GM23338 (cell line): ENCODE data around the gene UBAC2. TPM values are rescaled to one million over a fixed set of nuclear protein-coding genes. Genes with fewer than 3 reads are reported as not detected.

Experiments
- ATAC-seq: fragments of 200-7000 bp; cut with Tn5 transposase; 3 replicates; pipeline ENCODE4 v1.9.1; 2020
- DNase-seq: peaks from one replicate; pipeline ENCODE4 v3.0.0-alpha.2; 2015; ENCODE audit warnings: low spot score
- H2AFZ ChIP-seq: fragments of 200-600 bp; sonication (generic); 2 replicates; pipeline ENCODE4 v1.8.0; 2016; ENCODE audit warnings: antibody characterized with exemption, mild to moderate bottlenecking, moderate library complexity
- H3F3A ChIP-seq: fragments of 200-600 bp; sonication (generic); replicated peaks from 2 replicates; pipeline ENCODE4 v1.8.0; 2017; ENCODE audit warnings: antibody characterized with exemption, mixed run types, low read depth
- H3K27ac ChIP-seq: fragments of 200-600 bp; sonication (generic); 2 replicates; pipeline ENCODE4 v1.6.1; 2016; ENCODE audit warnings: low read depth
- H3K27me3 ChIP-seq: fragments of 200-600 bp; sonication (generic); 2 replicates; pipeline ENCODE4 v1.8.0; 2016; ENCODE audit warnings: mild to moderate bottlenecking, mixed run types, moderate library complexity; ENCODE audit not compliant: insufficient read depth
- H3K36me3 ChIP-seq: fragments of 200-600 bp; sonication (generic); 2 replicates; pipeline ENCODE4 v1.8.0; 2016; ENCODE audit warnings: mild to moderate bottlenecking; ENCODE audit not compliant: insufficient read depth
- H3K4me1 ChIP-seq: fragments of 200-600 bp; sonication (generic); 2 replicates; pipeline ENCODE4 v1.8.0; 2016; ENCODE audit warnings: mild to moderate bottlenecking, moderate library complexity; ENCODE audit not compliant: insufficient read depth
- H3K4me2 ChIP-seq: fragments of 200-600 bp; sonication (generic); 2 replicates; pipeline ENCODE4 v1.7.1; 2017; ENCODE audit warnings: mixed run types
- H3K4me3 ChIP-seq: fragments of 200-600 bp; sonication (generic); 2 replicates; pipeline ENCODE4 v1.6.1; 2016; ENCODE audit warnings: mixed run types
- H3K79me2 ChIP-seq: fragments of 200-600 bp; sonication (generic); replicated peaks from 2 replicates; pipeline ENCODE4 v1.8.0; 2017; ENCODE audit warnings: mild to moderate bottlenecking; ENCODE audit not compliant: insufficient read depth
- H3K9me2 ChIP-seq: fragments of 200-600 bp; sonication (generic); 2 replicates; pipeline ENCODE4 v1.8.0; 2017; ENCODE audit not compliant: insufficient read depth
- H4K20me1 ChIP-seq: fragments of 200-600 bp; sonication (generic); replicated peaks from 2 replicates; pipeline ENCODE4 v1.8.0; 2017; ENCODE audit warnings: mild to moderate bottlenecking; ENCODE audit not compliant: insufficient read depth
- H3K27ac Mint-ChIP-seq: 2 replicates; pipeline ENCODE4 v1.8.0; 2020; ENCODE audit warnings: inconsistent platforms, mild to moderate bottlenecking, moderate library complexity, mixed read lengths
- H3K27me3 Mint-ChIP-seq: 3 replicates; pipeline ENCODE4 v1.8.0; 2022; ENCODE audit warnings: low read depth, mild to moderate bottlenecking, moderate library complexity, mixed read lengths, inconsistent platforms; ENCODE audit not compliant: insufficient read depth, poor library complexity
- H3K36me3 Mint-ChIP-seq: 3 replicates; pipeline ENCODE4 v1.8.0; 2021; ENCODE audit warnings: low read depth, mild to moderate bottlenecking, inconsistent platforms, moderate library complexity, mixed read lengths
- H3K4me1 Mint-ChIP-seq: 3 replicates; pipeline ENCODE4 v1.8.0; 2020; ENCODE audit warnings: mild to moderate bottlenecking, inconsistent platforms, mixed read lengths
- H3K4me3 Mint-ChIP-seq: 3 replicates; pipeline ENCODE4 v1.8.0; 2021; ENCODE audit warnings: moderate library complexity, mild to moderate bottlenecking, inconsistent platforms, mixed read lengths
- H3K9me3 Mint-ChIP-seq: 3 replicates; pipeline ENCODE4 v1.8.0; 2020; ENCODE audit warnings: moderate library complexity, mild to moderate bottlenecking, inconsistent platforms, mixed read lengths
- CREB1 ChIP-seq: fragments of 250-450 bp; sonication (Bioruptor Pico); IDR thresholded peaks from 2 replicates; pipeline ENCODE4 v1.5.0; 2020; ENCODE audit warnings: low read depth, mild to moderate bottlenecking, moderate library complexity
- EZH2phosphoT487 ChIP-seq: fragments of 200-600 bp; sonication (generic); IDR thresholded peaks from one replicate; pipeline ENCODE4 v1.8.1; 2018; ENCODE audit warnings: antibody characterized with exemption; ENCODE audit not compliant: unreplicated experiment
- JUNB ChIP-seq: IDR thresholded peaks from one replicate; pipeline ENCODE4 v1.6.1; 2016; ENCODE audit warnings: antibody characterized with exemption; ENCODE audit not compliant: unreplicated experiment
- POLR2AphosphoS5 ChIP-seq: IDR thresholded peaks from 2 replicates; pipeline ENCODE4 v1.6.1; 2016; ENCODE audit warnings: antibody characterized with exemption, low read depth
- polyA plus RNA-seq: library from polyadenylated mRNA; unstranded; fragments of >200 nt; fragmentation: Nextera tagmentation; extraction: Ambion mirVana; gene quantifications from 2 replicates; pipeline ENCODE4 v1.2.1, GENCODE V29; 2016
- total RNA-seq: library from RNA; depleted of rRNA; stranded (reverse); fragments of >200 nt; shearing (Covaris generic); gene quantifications from 2 replicates; pipeline ENCODE4 v1.2.3, GENCODE V29; 2014
- TF ChIP-seq, protein P1 (sequence below), 2 experiments: fragments of 200-600 bp in 1 of 2; sonication (generic) in 1 of 2; conservative IDR thresholded peaks; 2 replicates each; pipeline versions ENCODE4 v1.5.1 to v1.6.1; 2016 to 2017; ENCODE audit warnings: antibody characterized with exemption in 2 of 2, low read depth in 2 of 2, mild to moderate bottlenecking in 2 of 2, moderate library complexity in 1 of 2

The UBAC2 gene
- total and polyA plus RNA-seq, 2 experiments from 2014 or later: 37.9 to 76.9 TPM

DNA sequence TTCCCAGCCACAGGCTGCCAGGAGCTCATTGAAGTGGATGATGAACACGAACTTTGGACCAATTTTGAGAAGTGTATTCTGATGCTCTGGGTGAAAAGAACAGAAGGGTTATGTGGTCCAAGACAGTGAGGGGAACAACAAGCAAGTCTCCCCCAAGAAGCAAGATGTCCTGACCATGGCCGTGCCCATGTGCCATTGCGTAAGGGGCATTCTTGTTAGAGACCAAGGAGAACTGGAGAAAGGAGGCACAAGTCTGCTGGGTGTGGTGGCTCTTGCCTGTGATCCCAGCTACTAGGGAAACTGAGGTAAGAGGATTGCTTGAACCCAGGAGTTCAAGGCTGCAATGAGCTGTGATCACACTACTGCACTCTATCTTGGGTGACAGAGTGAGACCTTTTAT is 27.0 kb upstream of the UBAC2 start (continued):
- no peak for TF ChIP-seq JUNB

DNA sequence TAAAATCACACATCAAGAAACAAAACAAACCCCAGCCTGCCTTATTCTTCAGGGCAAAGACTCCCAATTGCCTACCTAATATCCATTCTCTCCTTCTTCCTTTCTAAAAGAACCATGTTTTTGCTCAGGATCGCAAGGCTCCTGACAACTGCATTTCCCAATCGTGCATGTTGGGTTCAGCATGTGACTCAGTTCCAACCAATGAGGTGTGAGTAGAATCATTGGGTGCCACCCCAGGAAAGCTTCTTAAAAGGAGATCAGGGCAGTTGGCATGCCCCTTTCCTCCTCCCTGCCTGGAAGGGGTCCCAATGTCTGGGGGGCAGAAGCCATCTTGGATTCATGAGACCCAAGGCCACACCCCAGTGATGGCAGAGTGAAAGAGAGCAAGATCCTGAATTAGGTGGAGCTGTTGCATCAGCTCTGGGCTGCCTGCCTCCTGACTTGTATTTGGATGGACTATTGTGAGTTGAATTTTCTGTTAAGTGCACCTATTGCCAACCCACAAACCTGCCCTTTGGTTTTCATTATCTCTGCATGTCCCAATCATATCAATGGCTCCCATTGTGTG is 26.0 kb upstream of the UBAC2 start:
- Histone ChIP-seq H3K4me3 (no peak overlapping the region), H3K9me2 (no peaks in the 10 kb centered on the region; the same call in 1 of the 2 replicates), H3K27ac (no peak overlapping the region), H3K4me1 (no peaks in the 10 kb centered on the region), H4K20me1 (no peaks in the 10 kb centered on the region), H3K36me3 (no peaks in the 10 kb centered on the region), H3K27me3 (no peaks in the 10 kb centered on the region), H2AFZ (peak overlapping the region; percentile 75), H3K79me2 (no peaks in the 10 kb centered on the region), H3F3A (no peaks in the 10 kb centered on the region), H3K4me2 (no peak overlapping the region)
- no peak for ATAC-seq
- Mint-ChIP-seq H3K36me3 (no peaks in the 10 kb centered on the region), H3K4me1 (no peaks in the 10 kb centered on the region), H3K9me3 (no peaks in the 10 kb centered on the region; the same call in 2 of the 3 replicates), H3K27ac (no peak overlapping the region), H3K27me3 (peaks cover 10% of the 10 kb centered on the region), H3K4me3 (no peak overlapping the region)
- no peak for TF ChIP-seq POLR2AphosphoS5
- no peak for DNase-seq

DNA sequence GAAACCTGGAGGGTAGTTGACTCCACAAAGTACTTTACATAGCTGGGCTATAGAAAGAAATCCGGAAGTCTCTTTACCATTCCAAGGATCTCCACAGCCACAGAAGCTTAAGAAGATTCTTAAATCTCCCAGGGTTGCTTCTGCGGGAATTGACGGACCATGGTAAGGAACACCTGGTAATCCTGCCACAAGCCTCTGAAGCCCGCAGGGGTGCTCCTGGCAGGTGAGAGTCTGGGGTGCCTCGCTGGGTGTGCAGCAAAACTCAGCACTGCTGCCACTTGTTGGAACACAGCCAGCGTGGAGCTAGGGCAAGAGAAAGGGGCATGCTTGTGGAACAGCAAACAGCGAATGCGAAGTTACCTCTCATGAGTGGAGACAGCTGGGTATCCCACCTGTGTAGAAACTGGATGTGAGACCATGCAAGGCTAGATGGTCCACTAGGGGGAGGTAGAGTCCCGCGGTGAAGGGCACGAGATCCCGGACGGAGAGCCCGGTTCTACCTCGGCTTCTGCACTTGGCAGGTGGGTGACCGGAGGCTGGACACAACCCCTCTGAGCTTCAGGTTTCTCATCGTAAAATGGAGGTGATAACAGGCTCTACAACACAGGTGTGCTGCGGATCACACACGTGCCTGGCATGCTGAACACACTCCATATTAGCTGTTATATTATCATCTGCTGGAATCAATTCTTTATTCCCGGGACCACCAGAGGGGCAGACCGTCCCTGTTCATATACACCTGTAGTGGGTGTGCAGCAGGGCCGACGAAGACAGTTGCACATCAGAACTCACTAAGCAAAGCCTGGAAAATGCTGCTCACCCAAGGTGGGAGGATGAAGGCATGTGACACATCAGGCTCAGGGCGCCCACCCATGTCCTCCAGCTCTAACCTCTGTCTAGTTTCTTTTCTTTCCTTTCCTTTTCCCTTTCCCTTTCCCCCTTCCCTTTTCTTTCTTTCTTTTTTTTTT is 24.1 kb upstream of the UBAC2 start:
- Histone ChIP-seq H4K20me1 (no peaks in the 10 kb centered on the region), H3K79me2 (no peaks in the 10 kb centered on the region), H3K27ac (no peak overlapping the region), H2AFZ (0 out of 2 replicates have a peak overlapping the region, but pooled peaks have one; percentile 57), H3F3A (no peaks in the 10 kb centered on the region), H3K4me1 (no peaks in the 10 kb centered on the region), H3K4me2 (0 out of 2 replicates have a peak overlapping the region, but pooled peaks have one; percentile 53), H3K9me2 (no peaks in the 10 kb centered on the region; the same call in 1 of the 2 replicates), H3K4me3 (no peak overlapping the region; the same call in 1 of the 2 replicates), H3K36me3 (no peaks in the 10 kb centered on the region), H3K27me3 (no peaks in the 10 kb centered on the region)
- Mint-ChIP-seq H3K27me3 (peaks cover 4% of the 10 kb centered on the region), H3K36me3 (peaks cover 3% of the 10 kb centered on the region; the same call in 1 of the 3 replicates), H3K4me1 (no peaks in the 10 kb centered on the region), H3K27ac (no peak overlapping the region), H3K9me3 (peaks cover 4% of the 10 kb centered on the region; the same call in 2 of the 3 replicates), H3K4me3 (no peak overlapping the region)
- ATAC-seq: peak; percentile 99
- DNase-seq: peak; percentile 94
- TF ChIP-seq, protein P1, sequence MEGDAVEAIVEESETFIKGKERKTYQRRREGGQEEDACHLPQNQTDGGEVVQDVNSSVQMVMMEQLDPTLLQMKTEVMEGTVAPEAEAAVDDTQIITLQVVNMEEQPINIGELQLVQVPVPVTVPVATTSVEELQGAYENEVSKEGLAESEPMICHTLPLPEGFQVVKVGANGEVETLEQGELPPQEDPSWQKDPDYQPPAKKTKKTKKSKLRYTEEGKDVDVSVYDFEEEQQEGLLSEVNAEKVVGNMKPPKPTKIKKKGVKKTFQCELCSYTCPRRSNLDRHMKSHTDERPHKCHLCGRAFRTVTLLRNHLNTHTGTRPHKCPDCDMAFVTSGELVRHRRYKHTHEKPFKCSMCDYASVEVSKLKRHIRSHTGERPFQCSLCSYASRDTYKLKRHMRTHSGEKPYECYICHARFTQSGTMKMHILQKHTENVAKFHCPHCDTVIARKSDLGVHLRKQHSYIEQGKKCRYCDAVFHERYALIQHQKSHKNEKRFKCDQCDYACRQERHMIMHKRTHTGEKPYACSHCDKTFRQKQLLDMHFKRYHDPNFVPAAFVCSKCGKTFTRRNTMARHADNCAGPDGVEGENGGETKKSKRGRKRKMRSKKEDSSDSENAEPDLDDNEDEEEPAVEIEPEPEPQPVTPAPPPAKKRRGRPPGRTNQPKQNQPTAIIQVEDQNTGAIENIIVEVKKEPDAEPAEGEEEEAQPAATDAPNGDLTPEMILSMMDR (conservative IDR thresholded peaks at IDR 0.05; ENCODE audit: low read depth in 2 of 2): peak; percentile 84 to 99
- TF ChIP-seq EZH2phosphoT487 (no peak), CREB1 (CRISPR knock-in tag) (no peak)
